Cardiac fibroblast (primary cell): ENCODE results near the gene PPEF1.
"Not testable (repeated sequence)": the region's sequence is repeated elsewhere in the genome, so short reads cannot be mapped to it uniquely, and the experiment has no call there.

Experiments used
- DNase-seq, 2 donors: peaks; one replicate each; pipeline versions ENCODE4 v3.0.0 to v3.0.0-alpha.2; 2010; ENCODE audit warnings: low read depth in 2 of 2
- H3K4me3 ChIP-seq, 2 donors: replicated peaks in 1 of 2; 1 replicate in 1 of 2; 2 replicates in 1 of 2; pipeline ENCODE4 v1.5.1; 2011; ENCODE audit warnings: low read depth in 2 of 2, low read length in 2 of 2, mild to moderate bottlenecking in 2 of 2, moderate library complexity in 1 of 2
- CTCF ChIP-seq: IDR thresholded peaks from one replicate; pipeline ENCODE4 v1.5.1; 2011; ENCODE audit warnings: low read depth, mild to moderate bottlenecking, low read length, inconsistent platforms

Gene PPEF1

GRCh38 chrX:18757956-18758932, 50.8 kb downstream of the PPEF1 start:
- no peak for DNase-seq
- TF ChIP-seq CTCF: no peak
- no peak overlapping the region for H3K4me3 ChIP-seq

DNA sequence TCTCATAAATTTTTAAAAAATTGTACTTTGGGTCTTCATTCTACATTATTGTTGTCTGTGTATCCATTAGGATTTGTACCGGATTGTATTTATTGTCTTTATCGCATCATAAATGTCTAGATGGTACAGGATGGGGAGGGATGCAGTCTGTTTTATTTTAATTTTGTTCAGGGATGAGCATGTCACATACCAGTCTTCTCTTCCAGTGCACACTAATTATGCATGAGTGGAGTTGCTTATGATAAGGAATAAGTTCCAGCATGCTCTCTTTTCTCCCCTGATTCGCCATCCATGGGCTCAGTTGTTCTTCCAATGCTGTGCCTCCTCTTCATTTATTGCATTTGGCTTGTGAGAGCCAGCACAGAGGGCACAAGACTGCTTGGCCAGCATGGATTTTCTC, 54.3 kb downstream of the PPEF1 start:
- H3K4me3 ChIP-seq: no peak overlapping the region
- no peak for DNase-seq
- TF ChIP-seq CTCF: no peak

DNA sequence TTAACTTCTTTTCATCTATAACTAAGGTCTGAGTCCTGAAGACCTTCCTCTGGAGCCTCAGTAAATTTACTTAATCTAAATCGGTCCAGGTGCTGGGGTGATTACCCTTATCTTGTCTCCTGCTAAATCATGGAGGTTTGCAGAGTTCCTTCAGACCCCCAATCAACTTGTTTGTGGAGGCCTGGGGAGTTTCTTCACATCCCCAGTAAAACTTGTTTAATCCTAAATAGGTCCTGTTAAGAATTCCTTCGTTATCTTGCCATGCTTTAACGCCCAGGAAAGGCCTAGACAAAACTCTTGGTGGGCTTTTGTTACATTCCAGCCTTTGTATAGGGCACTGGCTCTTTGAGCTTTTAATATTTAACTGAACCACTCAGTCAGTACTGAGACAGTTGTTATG, 55.7 kb downstream of the PPEF1 start:
- not testable (repeated sequence) for DNase-seq, H3K4me3 ChIP-seq

DNA sequence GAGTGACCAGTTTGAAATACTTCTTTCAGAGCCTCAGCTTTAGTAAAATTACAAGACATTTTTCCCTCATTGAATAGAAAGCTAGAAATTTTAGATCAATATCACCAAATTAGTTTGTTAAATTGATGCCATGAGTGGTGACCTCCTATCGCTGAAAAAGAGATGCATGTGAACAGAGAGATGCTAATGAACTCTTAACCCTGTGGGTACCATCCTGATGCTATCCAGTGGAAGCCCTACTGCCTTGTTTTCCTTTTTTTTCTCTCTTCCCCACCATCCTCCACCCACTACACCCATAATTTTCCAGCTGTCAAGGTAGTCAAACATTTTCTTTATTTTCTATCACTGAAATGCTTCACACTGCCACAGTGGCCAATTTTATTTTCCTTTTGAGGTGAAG, 61.9 kb downstream of the PPEF1 start:
- DNase-seq: no peak
- TF ChIP-seq CTCF: no peak
- H3K4me3 ChIP-seq: no peak overlapping the region

DNA sequence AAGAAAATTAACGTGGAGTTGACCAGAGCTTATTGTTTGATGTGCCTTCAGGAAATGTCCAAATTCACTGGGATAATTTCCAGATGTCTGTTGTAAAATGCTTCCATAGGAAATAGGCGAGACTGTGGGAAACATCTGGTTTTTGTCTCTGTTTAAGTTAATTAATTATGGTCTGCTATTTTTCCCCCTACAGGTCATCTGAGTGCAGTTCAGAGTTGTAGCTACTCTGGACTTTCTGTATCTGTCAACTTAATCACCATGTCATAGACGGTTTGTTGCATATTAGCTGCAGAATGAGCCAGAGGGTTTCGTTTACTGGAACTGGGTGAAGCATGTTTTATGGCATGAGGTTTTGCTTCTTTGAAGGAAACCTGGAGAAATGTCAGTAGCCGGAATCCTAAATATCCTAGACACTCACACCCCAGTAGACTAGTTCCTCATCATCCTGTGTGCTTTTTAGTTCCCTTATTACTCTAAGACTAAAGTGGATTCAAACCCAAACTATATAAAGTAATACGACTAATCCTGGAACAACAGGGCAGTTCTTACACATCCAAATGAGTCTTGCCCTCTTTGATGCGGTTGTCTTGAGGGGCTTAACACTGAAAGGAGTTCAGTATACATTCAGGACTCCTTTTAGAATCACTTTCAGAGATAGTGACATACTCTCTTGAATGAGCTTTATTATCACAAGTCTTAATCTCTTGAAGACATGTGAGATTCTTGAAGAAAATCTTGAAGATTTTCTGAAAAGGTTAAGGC, 62.5 kb downstream of the PPEF1 start:
- peak in 1 of 2 donors; percentile 55 for DNase-seq
- H3K4me3 ChIP-seq: no peak overlapping the region
- TF ChIP-seq CTCF: no peak

DNA sequence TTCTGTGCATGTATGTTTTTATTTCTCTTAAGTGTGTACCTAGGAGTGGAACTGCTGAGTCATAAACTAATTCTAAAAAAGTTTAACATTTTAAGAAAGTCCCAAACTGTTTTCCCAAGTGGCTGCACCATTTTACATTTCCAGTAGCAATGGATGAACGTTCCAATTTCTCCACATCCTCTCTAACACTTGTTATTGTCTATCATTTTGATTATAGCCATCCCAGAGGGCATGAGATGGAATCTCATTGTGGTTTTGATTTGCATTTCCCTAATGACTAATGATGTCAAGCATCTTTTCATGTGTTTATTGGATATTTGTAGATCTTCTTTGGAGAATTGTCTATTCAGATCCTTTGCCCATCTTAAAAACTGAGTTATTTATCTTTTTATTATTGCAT, 82.5 kb downstream of the PPEF1 start:
- no peak for TF ChIP-seq CTCF
- no peak overlapping the region for H3K4me3 ChIP-seq
- peak in 1 of 2 donors; percentile 0 for DNase-seq

DNA sequence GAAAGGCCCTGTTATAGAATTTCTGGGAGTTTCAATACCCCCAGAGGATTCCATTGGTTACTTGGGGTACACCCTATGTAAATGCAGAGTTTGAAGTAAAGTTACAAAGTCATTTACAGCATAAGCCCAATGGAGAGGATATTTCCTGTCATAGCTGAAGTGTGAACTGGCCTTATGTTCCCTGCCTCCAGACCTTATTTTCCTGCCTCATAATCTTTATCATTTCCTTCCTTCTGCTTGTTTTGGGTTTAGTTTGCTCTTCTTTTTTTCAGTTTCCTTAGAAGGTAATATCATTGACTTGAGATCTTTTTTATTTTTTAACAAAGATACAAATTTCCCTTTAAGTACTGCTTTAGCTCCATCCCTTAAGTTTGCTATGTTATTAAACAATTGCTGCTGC, 85.4 kb downstream of the PPEF1 start:
- no peak overlapping the region for H3K4me3 ChIP-seq
- no peak for DNase-seq
- TF ChIP-seq CTCF: no peak
